Loucy (cell line): ENCODE results near the gene LMF1.

Source experiments
- H2AFZ ChIP-seq: fragments of 200-600 bp; sonication (generic); 2 replicates; pipeline ENCODE4 v1.6.0; 2016; ENCODE audit warnings: antibody characterized with exemption, mild to moderate bottlenecking, low read length, moderate library complexity
- H3F3A ChIP-seq: fragments of 200-600 bp; 2 replicates; pipeline ENCODE4 v1.6.0; 2016; ENCODE audit warnings: antibody characterized with exemption, low read depth, mild to moderate bottlenecking
- H3K27me3 ChIP-seq: fragments of 200-600 bp; sonication (generic); 2 replicates; pipeline ENCODE4 v1.6.1; 2014; ENCODE audit warnings: low read length, mild to moderate bottlenecking; ENCODE audit not compliant: insufficient read depth, poor library complexity, severe bottlenecking
- H3K36me3 ChIP-seq: fragments of 200-600 bp; sonication (generic); 2 replicates; pipeline ENCODE4 v1.6.1; 2016; ENCODE audit warnings: low read length; ENCODE audit not compliant: insufficient read depth
- H3K4me1 ChIP-seq: fragments of 200-600 bp; sonication (generic); 2 replicates; pipeline ENCODE4 v1.5.1; 2014; ENCODE audit warnings: low read length, mild to moderate bottlenecking; ENCODE audit not compliant: insufficient read depth, poor library complexity, severe bottlenecking
- H3K4me2 ChIP-seq: fragments of 200-600 bp; sonication (generic); 2 replicates; pipeline ENCODE4 v1.6.0; 2014; ENCODE audit warnings: antibody characterized with exemption, low read length, low read depth, mild to moderate bottlenecking; ENCODE audit not compliant: poor library complexity, severe bottlenecking
- H3K4me3 ChIP-seq: fragments of 200-600 bp; sonication (generic); 2 replicates; pipeline ENCODE4 v1.5.1; 2014; ENCODE audit warnings: low read length, mild to moderate bottlenecking, mixed read lengths; ENCODE audit not compliant: poor library complexity, severe bottlenecking
- H3K79me2 ChIP-seq: fragments of 200-600 bp; sonication (generic); 2 replicates; pipeline ENCODE4 v1.6.1; 2014; ENCODE audit warnings: low read length; ENCODE audit not compliant: insufficient read depth
- H3K9ac ChIP-seq: fragments of 200-600 bp; sonication (generic); 2 replicates; pipeline ENCODE4 v1.6.0; 2014; ENCODE audit warnings: mild to moderate bottlenecking, low read depth, low read length, moderate library complexity; ENCODE audit not compliant: poor library complexity, severe bottlenecking
- H3K9me2 ChIP-seq: fragments of 200-600 bp; sonication (generic); replicated peaks from 2 replicates; pipeline ENCODE4 v1.6.1; 2016; ENCODE audit warnings: low read depth, low read length, mixed read lengths
- H3K9me3 ChIP-seq: fragments of 200-600 bp; sonication (generic); 2 replicates; pipeline ENCODE4 v1.6.1; 2014; ENCODE audit warnings: mild to moderate bottlenecking, antibody characterized with exemption, low read length, low read depth; ENCODE audit not compliant: insufficient read depth
- H4K20me1 ChIP-seq: fragments of 200-600 bp; sonication (generic); 2 replicates; pipeline ENCODE4 v1.6.0; 2014; ENCODE audit warnings: antibody characterized with exemption, low read length, mild to moderate bottlenecking; ENCODE audit not compliant: insufficient read depth, poor library complexity, severe bottlenecking
- CTCF ChIP-seq: fragments of 200-600 bp; sonication (generic); conservative IDR thresholded peaks from 2 replicates; pipeline ENCODE4 v1.5.1; 2014; ENCODE audit warnings: mild to moderate bottlenecking, antibody characterized with exemption, low read length
- EZH2phosphoT487 ChIP-seq: fragments of 200-600 bp; IDR thresholded peaks from 2 replicates; pipeline ENCODE4 v1.6.1; 2018; ENCODE audit warnings: antibody characterized with exemption, mild to moderate bottlenecking, moderate library complexity, borderline replicate concordance

Gene LMF1

GRCh38 chr16:1006781-1007180 lies 36.0 kb upstream of the LMF1 start:
- H3F3A ChIP-seq = no peaks in the 10 kb centered on the region
- no peaks in the 10 kb centered on the region for H3K36me3 ChIP-seq
- H3K79me2 ChIP-seq = no peaks in the 10 kb centered on the region
- H2AFZ ChIP-seq = no peak overlapping the region
- H3K4me2 ChIP-seq = no peak overlapping the region
- H3K9ac ChIP-seq = no peak overlapping the region
- no peak overlapping the region for H3K4me3 ChIP-seq
- no peaks in the 10 kb centered on the region for H4K20me1 ChIP-seq
- no peaks in the 10 kb centered on the region for H3K27me3 ChIP-seq
- no peaks in the 10 kb centered on the region for H3K4me1 ChIP-seq
- H3K9me3 ChIP-seq = no peaks in the 10 kb centered on the region
- TF ChIP-seq CTCF (no peak), EZH2phosphoT487 (no peak)
- H3K9me2 ChIP-seq = no peaks in the 10 kb centered on the region

GRCh38 chr16:1005286-1005685 lies 34.5 kb upstream of the LMF1 start:
- H3K79me2 ChIP-seq = no peaks in the 10 kb centered on the region
- H2AFZ ChIP-seq = no peak overlapping the region
- H3K27me3 ChIP-seq = no peaks in the 10 kb centered on the region
- H3K9ac ChIP-seq = no peak overlapping the region
- H3K4me3 ChIP-seq = no peak overlapping the region
- no peaks in the 10 kb centered on the region for H3K9me3 ChIP-seq
- no peaks in the 10 kb centered on the region for H3K4me1 ChIP-seq
- H3K36me3 ChIP-seq = no peaks in the 10 kb centered on the region
- no peaks in the 10 kb centered on the region for H3F3A ChIP-seq
- no peaks in the 10 kb centered on the region for H3K9me2 ChIP-seq
- H4K20me1 ChIP-seq = no peaks in the 10 kb centered on the region
- TF ChIP-seq CTCF = no peak
- TF ChIP-seq EZH2phosphoT487 = no peak
- H3K4me2 ChIP-seq = no peak overlapping the region

- H4K20me1 ChIP-seq = no peaks in the 10 kb centered on the region
- no peaks in the 10 kb centered on the region for H3K27me3 ChIP-seq
- H3F3A ChIP-seq = no peaks in the 10 kb centered on the region
- no peaks in the 10 kb centered on the region for H3K36me3 ChIP-seq
- no peaks in the 10 kb centered on the region for H3K79me2 ChIP-seq
- no peaks in the 10 kb centered on the region; the same call in 1 of the 2 replicates for H3K9me3 ChIP-seq
- TF ChIP-seq EZH2phosphoT487 (no peak), CTCF (no peak)
- H3K9ac ChIP-seq = no peak overlapping the region
- no peak overlapping the region for H3K4me3 ChIP-seq
- no peaks in the 10 kb centered on the region for H3K4me1 ChIP-seq
- H2AFZ ChIP-seq = no peak overlapping the region
- no peak overlapping the region for H3K4me2 ChIP-seq
- no peaks in the 10 kb centered on the region for H3K9me2 ChIP-seq
Measured at GRCh38 chr16:1003391-1004347, 32.9 kb upstream of the LMF1 start.
